GM19099 (cell line): ENCODE measurements around the gene NGB.

Source experiments
- POLR2A ChIP-seq: IDR thresholded peaks from 3 replicates; pipeline ENCODE4 v1.6.1; 2011; ENCODE audit warnings: low read depth; ENCODE audit not compliant: insufficient read length; ENCODE audit errors: extremely low read depth

The NGB gene, protein sequence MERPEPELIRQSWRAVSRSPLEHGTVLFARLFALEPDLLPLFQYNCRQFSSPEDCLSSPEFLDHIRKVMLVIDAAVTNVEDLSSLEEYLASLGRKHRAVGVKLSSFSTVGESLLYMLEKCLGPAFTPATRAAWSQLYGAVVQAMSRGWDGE

DNA sequence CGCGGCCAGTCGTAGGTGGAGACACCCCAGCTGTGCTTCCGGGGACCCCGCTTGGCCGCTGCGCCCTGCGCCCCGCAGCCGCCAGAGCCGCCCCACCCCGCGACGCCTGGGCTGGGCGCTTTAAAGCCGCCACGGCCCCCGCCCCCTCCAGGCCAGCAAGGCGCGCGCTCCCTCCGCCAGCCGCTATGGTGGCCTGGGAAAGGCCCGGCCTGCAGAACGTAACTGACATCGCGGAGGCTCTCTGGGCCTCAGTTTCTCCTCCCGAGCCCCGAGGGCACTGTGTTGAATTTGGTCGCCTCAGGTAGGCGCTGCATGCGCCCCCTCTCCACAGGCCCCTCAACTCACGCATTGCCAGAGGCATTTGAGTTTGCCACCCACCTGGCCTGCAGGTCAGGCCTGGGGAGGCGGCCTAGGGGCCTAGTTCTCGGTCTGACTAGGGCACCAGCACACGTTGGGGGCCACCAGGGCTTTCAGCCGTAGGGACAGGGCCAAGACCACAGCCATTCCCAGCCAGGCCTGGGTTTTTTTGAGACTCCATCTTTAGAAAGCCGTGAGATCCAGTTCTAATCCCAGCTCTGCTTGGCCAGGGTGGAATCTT, at the start of gene NGB:
NGB (minus strand) TSS at position 94 of the 598 bp plus-strand sequence. CDS start 269 bp downstream, outside the sequence.
- no peak for TF ChIP-seq POLR2A

DNA sequence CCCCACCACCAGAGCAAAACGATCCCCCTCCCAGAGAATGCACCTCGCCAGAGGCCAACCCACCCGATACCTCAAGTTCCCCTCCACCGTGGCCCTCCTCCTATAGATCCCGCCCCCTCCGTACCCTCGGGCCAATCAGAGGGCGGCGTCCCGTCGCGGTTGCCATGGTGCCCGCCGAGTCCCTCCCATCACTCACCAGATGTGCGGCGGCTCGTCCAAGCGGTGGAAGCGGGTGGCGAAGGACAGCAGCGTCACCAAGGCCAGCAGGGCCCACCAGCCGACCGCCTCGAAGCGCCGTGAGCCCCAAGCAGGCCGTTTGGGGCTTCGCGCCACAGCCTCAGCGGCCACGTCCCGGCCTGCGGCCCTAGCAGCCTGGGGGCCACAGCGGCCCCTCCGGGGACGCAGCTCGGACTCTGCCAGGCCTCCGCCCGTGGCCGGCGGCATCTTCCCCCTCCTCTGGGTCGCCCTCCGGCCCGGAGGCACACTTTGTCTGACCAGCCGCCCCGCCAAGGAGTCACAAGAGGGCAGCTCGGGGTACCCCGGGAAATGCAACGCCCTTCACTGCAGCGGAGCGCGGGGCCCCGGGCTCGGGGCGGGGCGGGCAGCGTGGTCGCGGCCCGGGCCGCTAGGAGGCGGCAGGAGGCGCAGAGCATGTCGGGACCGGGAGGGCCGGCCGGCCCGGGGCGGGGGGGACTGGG, 49.4 kb upstream of the NGB start, which contains the start of gene POMT2:
POMT2 (minus strand) TSS at position 646 of the 698 bp plus-strand sequence; CDS start at position 444, 202 bp downstream.
- peak; percentile 43 for TF ChIP-seq POLR2A

DNA sequence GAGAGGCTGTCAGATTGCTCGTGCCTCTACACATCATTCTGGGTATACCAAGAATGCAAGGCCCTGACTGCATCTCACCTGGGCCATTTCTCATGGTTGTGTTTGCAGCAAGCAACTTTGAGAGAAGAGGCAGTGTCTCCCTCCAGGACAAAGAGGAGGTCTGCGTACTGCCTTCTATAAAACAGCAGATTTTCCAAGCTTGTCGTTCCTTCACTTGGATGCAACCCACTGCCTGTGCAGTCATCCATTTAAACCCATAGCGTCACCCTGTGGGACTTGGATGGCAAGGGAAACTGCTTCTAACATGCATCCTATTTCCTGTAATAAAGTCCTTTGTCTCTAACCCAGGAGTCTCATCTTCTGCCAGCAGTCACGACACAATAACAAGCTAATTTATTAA, 48.4 kb upstream of the NGB start:
- TF ChIP-seq POLR2A = no peak

DNA sequence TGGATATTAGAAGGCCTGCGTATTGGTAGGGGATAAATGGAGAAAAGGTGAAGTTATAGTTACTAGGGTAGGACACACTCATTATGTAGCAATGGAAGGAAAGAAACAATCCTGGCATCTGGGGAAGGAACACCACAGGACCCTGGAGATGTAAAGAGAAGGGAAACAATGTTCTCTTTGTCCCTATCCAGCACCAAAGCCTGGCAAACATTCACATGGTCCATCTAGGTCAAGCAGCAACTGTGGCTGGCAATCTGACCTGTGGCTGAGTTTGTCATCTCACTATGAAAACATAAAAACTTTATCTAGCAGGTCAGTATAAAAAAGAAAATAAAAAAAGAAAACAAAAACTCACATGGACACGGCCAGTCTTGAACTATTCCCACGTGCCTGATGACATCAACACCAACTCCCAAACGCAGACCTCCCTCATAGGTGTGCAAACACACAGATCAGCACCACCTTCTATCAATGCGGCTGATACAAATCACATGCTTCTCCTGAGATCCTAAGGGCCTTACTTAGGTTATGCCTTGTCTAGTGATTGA, 47.1 kb upstream of the NGB start:
- no peak for TF ChIP-seq POLR2A

DNA sequence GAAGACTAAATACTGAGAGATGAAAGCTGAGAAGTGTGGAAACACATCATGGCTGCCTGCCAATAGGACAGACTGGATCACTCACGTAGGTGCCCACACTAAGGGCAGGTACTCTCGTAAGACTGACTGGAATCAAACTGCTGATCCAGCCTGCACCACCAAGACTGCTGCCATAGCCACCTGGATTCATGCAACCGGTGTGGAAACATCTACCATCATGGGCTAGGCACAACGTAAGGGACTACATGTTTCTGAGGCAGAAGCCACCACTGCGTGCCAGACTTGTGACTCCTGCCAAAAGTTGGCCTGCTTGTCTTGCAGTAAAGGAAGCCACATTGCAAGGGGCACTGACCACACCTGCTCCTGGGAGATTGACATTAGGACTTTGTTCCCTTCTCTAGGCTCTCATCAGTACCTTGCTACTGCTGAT, 45.9 kb upstream of the NGB start:
- TF ChIP-seq POLR2A = no peak

DNA sequence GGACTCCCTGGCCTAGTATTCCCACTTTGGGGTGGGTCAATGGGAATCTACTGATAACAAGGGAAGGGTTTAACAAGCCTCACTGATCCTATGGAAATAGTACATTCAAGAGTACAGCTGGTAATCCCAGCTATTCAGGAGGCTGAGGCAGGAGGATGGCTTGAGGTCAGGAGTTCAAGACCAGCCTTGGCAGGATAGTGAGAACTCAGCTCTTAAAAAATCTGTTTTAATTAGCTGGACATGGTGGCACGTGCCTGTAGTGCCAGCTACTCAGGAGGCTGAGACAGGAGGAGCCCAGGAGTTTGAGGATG, 45.1 kb upstream of the NGB start:
- no peak for TF ChIP-seq POLR2A

DNA sequence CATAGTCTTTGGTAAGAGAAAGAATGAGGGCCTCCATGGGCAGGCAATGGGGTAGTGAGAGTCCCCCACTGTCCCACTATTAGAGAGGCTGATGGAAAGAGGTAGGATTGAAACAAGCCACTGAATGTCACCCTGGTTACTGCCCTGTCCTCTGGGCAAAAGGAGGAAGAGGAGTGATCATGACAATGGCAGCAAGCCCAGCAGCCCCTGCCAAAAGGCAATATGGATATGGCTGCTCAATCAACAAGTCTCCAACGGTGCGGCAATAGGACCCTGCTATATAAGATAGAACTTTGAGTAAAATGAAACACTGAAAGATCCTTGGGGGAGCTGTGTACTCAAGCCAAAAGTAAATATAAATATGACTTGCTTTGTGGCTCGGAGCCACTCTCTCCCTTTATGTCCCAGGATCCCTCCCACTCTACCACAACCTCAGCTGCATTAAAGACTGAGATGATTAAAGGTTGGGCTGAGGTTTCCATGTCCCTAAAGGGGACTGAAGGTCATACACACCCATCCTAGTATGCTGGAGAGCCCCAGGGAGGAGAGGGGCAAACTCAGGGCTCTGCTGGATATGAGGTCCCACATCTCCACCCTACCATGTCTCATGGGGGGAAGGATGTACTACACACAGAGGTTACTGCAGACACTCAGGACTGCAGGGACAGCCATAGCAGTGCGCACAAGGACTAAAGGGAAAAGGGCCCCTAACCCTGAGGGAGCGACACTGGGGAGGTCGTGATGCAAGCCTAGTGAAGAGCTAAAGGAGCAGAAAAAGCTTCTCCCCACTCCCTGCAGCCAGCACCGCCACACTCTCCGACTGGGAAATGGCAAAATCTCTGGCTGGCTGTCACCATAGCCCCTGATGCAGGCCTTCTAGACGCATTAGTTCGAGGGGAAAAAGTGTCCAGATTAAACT, 43.8 kb upstream of the NGB start:
- no peak for TF ChIP-seq POLR2A

DNA sequence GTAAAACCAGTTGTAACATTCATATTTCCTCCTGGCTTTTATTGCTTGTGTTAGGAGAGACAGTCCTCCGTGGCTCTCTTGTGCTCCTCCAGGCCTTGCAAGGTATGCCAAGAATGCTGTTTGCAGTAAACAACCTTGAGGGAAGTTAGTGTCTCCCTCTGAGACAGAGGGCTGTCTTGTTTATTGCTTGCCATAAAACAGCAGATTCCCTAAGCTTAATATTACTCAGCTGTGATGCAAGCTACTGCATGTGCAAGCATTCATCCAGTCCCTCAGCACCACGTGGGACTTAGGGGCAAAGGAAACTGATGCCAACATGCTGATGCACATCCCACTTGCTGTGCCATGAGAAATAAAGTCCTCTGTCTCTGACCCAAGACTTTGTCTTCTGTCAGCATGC, 43.0 kb upstream of the NGB start:
- no peak for TF ChIP-seq POLR2A

DNA sequence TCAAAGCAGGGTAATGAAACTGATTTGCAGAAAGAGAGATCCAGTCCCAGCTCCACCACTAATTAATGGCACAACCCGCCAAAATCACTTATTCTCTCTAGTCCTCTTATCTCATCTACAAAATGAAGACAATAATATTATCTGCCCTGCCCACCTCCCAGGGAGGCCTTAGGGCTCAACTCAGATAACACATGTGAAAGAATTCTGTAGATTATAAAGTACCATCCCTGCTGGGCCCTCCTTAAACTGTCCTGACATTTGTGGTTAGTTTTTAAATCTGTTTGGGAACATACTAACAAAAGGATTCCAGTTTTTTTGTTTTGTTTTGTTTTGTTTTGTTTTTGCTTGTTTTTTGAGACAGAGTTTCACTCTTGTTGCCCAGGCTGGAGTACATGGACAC, 42.4 kb upstream of the NGB start:
- TF ChIP-seq POLR2A = no peak

DNA sequence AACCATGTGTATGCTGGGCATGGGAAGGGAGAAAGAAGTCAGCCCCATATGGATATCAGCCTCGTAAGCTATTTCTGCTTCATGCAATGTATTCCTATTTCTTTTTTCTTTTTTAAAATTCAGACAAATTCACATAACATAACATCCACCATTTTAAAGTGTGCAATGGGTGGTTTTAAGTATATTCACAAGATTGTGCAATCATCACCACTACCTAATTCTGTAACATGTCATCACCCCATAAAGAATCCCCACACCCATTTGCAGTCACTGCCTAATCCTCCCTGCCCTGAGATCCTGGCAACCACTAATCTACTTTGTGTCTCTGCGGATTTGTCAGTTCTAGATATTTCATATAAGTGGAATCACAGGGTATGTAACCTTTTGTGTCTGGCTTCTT, 40.2 kb upstream of the NGB start:
- no peak for TF ChIP-seq POLR2A

DNA sequence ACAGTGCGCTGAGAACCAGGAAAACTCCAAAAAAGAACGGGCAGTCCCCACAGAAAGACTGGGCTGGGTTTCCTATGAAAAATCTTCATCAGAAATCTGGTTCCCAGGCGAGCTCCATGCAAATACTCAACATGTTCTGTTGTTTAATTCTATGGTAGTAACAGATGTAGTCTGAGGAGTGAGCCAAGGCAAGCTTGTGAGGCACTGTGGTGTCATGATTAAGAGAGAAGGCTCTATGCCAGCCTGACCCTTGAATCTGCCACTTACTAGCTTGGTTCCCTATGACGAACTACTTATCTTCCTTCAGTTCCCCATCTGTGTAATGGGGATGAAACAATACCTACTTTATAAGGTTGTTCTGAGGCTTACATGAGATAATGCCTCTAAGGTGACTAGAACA, 39.0 kb upstream of the NGB start:
- no peak for TF ChIP-seq POLR2A

DNA sequence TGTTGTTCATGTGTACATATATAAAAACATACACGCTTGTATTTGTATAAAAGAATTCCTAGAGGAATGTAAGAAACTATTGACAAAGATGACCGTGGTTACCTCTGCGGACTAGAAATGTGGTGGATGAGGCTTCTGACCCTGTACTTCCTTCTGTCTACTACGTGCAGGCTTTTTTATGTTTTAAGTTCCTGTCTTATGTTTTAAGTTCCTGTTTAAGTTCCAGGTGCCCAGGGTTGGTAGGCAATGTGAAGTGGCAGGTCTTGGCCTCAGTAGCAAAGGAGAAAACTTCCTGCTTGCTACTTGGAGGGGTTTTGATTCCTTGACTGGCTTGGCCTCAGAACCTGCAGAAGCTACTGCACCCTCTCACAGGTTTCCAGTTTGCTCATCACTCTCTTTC, 38.1 kb upstream of the NGB start:
- TF ChIP-seq POLR2A = no peak

DNA sequence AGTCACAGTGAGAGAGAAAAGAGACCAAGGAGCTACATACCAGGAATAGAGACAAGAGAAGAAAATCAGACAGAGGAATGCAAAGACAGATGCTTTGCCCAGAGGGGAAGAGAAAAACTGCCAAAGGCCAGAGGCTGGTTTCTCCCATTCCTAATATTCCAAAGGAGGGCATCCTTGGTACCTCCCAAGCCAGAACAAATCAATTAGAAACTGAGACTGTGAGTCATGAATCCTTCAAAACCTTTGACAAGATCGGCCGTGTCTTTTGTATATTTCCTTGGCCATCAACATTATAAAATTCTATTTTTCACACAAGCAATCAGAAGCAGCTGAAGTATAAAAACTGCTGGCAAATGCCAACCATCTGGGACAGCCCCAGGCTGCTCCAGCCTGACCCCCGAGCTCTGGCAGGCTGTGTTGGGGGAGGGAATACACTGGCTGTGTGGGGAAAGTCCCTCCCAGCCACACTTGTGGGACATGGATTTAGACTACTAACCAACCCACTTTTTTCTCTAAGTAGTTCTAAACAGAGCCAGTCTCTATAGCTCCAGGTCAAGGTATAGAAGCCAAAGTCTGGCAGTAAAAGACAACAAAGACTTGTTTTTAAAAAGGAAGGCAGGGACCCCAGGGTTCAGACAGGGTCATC, 36.0 kb upstream of the NGB start:
- TF ChIP-seq POLR2A = no peak

DNA sequence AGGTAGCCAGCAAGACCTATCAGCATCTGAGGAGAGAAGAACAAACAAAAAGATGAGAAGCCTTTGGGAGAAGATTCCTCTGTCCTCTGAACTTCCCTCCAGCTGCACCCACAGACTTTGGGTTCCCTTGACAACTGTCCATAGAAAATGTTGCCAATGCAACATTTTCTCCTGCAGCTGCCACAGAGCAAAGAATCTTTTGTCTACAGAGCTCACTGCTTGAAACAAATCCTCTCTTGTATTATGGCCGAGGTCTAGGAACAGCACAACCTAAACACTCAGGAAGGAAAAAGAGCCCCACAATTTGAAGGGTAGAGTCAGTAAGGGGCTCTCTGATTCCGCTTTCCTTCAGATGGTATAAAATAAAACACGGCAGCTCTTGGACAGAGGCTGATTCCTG, 35.4 kb upstream of the NGB start:
- TF ChIP-seq POLR2A = no peak

DNA sequence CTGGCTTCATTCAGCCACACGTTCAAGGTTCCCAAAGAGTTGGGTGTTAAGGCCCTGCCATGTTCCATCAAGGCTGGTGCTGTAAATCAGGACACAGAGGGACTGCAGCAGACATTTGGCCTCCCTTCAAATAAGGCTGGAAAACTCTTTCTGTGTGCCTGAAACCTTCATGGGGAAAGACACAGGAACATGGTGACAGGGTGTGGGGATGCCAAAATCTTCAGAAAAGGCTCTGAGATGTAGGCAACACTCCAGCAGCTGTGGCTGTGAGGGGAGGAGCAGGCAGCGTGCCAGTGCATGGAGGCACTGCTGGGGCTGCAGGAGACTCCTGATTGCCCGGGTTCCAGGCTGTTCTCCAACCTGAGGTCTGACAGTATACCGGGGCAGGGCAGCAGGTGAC, 34.7 kb upstream of the NGB start:
- no peak for TF ChIP-seq POLR2A
